Thoracic aorta (tissue), 2 donors: ENCODE measurements around the gene FBXO33. TPM values are rescaled to one million over a fixed set of nuclear protein-coding genes. Genes with fewer than 3 reads are reported as not detected.
"Not testable (repeated sequence)": the region's sequence is repeated elsewhere in the genome, so short reads cannot be mapped to it uniquely, and the experiment has no call there.

Experiments used
- ATAC-seq: fragments of 150-250 bp; one replicate; pipeline ENCODE4 v1.8.0; 2017; ENCODE audit warnings: low read depth; ENCODE audit not compliant: insufficient number of reproducible peaks, low FRiP score
- DNase-seq: peaks from one replicate; pipeline ENCODE4 v3.0.0-alpha.2; 2020; ENCODE audit warnings: low spot score
- H3K27ac ChIP-seq, 2 donors: fragments of 200-600 bp; sonication (generic); 1 replicate in 1 of 2; 2 replicates in 1 of 2; pipeline ENCODE4 v1.5.1; 2016; ENCODE audit warnings: mild to moderate bottlenecking in 2 of 2, moderate library complexity in 2 of 2
- H3K27me3 ChIP-seq: fragments of 200-600 bp; sonication (generic); replicated peaks from 2 replicates; pipeline ENCODE4 v1.6.0; 2016; ENCODE audit warnings: mild to moderate bottlenecking; ENCODE audit not compliant: insufficient read depth
- H3K36me3 ChIP-seq: fragments of 200-600 bp; sonication (generic); one replicate; pipeline ENCODE4 v1.5.1; 2016
- H3K4me1 ChIP-seq, 2 donors: fragments of 200-600 bp; sonication (generic); 1 replicate in 1 of 2; 2 replicates in 1 of 2; pipeline versions ENCODE4 v1.5.1 to v1.6.0; 2016; ENCODE audit warnings: low read depth in 2 of 2, mild to moderate bottlenecking in 1 of 2; ENCODE audit not compliant: control insufficient read depth in 1 of 2
- H3K4me3 ChIP-seq: fragments of 200-600 bp; sonication (generic); 2 replicates; pipeline ENCODE4 v1.5.1; 2016; ENCODE audit warnings: mild to moderate bottlenecking
- H3K9me3 ChIP-seq: fragments of 200-600 bp; sonication (generic); 2 replicates; pipeline ENCODE4 v1.5.1; 2016
- total RNA-seq, 2 donors: library from RNA; depleted of rRNA; stranded (reverse); fragments of >200 nt; gene quantifications; one replicate each; pipeline versions ENCODE4 v1.1.0 to v1.2.3, GENCODE V29; 2016
- TF ChIP-seq, protein P1 (sequence below): fragments of 200-600 bp; sonication (generic); IDR thresholded peaks from one replicate; pipeline ENCODE4 v1.5.1; 2019; ENCODE audit warnings: antibody characterized with exemption

FBXO33 gene
- total RNA-seq, 2 donors from 2014 or later: 23.0 to 26.2 TPM

DNA sequence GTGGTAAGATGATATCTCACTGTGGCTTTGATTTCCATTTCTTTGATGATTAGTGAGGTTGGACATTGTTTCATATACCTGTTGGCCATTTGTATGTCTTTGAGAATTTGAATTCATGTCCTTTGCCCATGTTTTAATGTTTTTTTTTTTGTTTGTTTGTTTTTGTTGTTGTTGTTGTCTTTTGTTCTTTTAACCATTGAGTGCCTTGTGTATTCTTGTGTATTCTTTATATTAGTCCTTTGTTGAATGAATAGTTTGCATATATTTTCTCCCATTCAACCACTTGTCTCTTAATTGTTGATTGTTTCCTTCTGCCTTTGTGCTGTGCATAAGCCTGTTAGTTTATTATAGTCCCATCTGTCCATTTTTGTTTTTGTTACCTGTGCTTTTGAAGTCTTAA lies 71.9 kb downstream of the FBXO33 start:
- DNase-seq: no peak
- peaks cover 0 to 7% of the 10 kb centered on the region in 2 donors for H3K4me1 ChIP-seq
- no peak overlapping the region for H3K4me3 ChIP-seq
- no peaks in the 10 kb centered on the region for H3K27me3 ChIP-seq
- ATAC-seq: no peak
- H3K36me3 ChIP-seq: no peaks in the 10 kb centered on the region
- TF ChIP-seq, protein P1, sequence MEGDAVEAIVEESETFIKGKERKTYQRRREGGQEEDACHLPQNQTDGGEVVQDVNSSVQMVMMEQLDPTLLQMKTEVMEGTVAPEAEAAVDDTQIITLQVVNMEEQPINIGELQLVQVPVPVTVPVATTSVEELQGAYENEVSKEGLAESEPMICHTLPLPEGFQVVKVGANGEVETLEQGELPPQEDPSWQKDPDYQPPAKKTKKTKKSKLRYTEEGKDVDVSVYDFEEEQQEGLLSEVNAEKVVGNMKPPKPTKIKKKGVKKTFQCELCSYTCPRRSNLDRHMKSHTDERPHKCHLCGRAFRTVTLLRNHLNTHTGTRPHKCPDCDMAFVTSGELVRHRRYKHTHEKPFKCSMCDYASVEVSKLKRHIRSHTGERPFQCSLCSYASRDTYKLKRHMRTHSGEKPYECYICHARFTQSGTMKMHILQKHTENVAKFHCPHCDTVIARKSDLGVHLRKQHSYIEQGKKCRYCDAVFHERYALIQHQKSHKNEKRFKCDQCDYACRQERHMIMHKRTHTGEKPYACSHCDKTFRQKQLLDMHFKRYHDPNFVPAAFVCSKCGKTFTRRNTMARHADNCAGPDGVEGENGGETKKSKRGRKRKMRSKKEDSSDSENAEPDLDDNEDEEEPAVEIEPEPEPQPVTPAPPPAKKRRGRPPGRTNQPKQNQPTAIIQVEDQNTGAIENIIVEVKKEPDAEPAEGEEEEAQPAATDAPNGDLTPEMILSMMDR: no peak
- H3K27ac ChIP-seq: no peak overlapping the region
- peaks cover 15% of the 10 kb centered on the region for H3K9me3 ChIP-seq

DNA sequence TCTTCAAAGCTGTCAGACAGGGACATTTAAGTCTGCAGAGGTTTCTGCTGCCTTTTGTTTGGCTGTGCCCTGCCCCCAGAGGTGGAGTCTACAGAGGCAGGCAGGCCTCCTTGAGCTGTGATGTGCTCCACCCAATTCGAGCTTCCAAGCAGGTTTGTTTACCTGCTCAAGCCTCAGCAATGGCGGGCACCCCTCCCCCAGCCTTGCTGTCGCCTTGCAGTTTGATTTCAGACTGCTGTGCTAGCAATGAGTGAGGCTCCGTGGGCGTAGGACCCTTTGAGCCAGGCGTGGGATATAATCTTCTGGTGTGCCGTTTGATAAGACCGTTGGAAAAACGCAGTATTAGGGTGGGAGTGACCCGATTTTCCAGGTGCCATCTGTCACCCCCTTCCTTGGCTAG lies 73.2 kb downstream of the FBXO33 start:
- not testable (repeated sequence) for H3K4me1 ChIP-seq, H3K36me3 ChIP-seq, H3K9me3 ChIP-seq, H3K27ac ChIP-seq, ATAC-seq, H3K4me3 ChIP-seq, DNase-seq, H3K27me3 ChIP-seq

DNA sequence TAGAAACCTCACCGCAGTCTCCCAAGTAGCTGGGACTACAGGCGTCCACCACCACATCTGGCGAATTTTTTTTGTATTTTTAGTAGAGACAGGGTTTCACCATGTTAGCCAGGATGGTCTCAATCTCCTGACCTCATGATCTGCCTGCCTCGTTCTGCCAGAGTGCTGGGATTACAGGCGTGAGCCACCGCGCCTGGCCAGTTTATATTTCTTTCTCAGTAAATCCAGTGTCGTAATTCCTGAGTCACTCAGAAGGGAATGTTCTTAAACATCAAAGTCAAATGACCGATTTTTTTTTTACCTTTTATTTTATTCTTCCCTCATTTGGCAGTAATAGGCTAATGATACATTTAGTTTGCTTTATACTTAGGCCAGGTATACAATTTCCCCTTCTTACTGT lies 80.5 kb downstream of the FBXO33 start:
- no peak overlapping the region for H3K4me3 ChIP-seq
- no peak for ATAC-seq

DNA sequence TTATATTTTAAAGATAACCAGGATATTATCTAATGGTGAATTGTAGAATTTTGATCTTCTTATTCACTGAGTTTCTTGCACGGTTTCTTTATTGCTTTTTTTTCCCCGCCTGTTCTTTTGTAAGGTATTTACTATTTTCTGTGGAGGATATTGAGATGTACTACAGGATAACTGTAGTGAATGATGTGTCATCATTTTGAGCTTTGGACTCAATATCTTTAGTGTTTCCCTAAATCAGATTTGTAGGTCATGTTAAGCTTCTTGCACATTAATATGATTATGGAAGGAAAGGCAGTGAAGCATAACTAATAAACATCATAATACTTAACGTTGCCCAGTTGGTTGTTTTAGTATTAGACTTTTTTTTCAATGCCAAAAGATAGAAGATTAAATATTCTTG lies 81.4 kb downstream of the FBXO33 start:
- H3K9me3 ChIP-seq: no peaks in the 10 kb centered on the region
- no peak overlapping the region for H3K27ac ChIP-seq
- H3K36me3 ChIP-seq: peaks cover 8% of the 10 kb centered on the region
- no peaks in the 10 kb centered on the region for H3K4me1 ChIP-seq
- DNase-seq (no peak), ATAC-seq (no peak)
- TF ChIP-seq, protein P1: no peak
- no peak overlapping the region for H3K4me3 ChIP-seq
- H3K27me3 ChIP-seq: no peaks in the 10 kb centered on the region

More for the DNA sequence above, 80.5 kb downstream of the FBXO33 start:
- Histone ChIP-seq H3K9me3 (no peaks in the 10 kb centered on the region), H3K4me1 (no peaks in the 10 kb centered on the region), H3K27me3 (no peaks in the 10 kb centered on the region), H3K36me3 (peaks cover 8% of the 10 kb centered on the region), H3K27ac (no peak overlapping the region)
- no peak for DNase-seq
- TF ChIP-seq, protein P1: no peak

Other genes with a start within 250 kb of the FBXO33 start
- gene MIA2, start 198.5 kb downstream of the FBXO33 start, total RNA-seq: 10 to 100 TPM; 19.0 to 28.2 TPM